ENCODE results near the gene BCAR1. TPM values are rescaled to one million over a fixed set of nuclear protein-coding genes. Genes with fewer than 3 reads are reported as not detected.
"Not testable (repeated sequence)": the region's sequence is repeated elsewhere in the genome, so short reads cannot be mapped to it uniquely, and the experiment has no call there.

BCAR1 gene
- total RNA-seq, 1 donor from 2014 or later, result 30.1 TPM

GRCh38 chr16:75271441-75272096 is 20.1 kb upstream of the BCAR1 start:
- no peak for DNase-seq (ENCODE audit: low spot score)

DNA sequence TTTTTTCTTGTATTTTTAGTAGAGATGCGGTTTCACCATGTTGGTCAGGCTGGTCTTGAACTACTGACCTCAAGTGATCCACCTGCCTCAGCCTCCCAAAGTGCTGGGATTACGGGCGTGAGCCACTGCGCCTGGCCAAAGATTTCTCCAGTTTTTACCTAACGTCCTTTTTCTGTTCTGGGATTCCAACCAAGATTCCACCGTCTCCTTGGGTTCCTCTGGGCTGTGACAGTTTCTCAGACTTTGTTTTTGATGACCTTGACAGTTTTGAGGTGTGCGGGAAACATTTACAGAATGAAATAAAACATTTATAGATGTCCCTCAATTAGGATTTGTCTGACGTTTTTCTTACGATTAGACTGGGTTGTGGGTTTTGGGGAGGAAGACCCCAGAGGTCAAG is 17.9 kb upstream of the BCAR1 start:
- DNase-seq (ENCODE audit: low spot score), result not testable (repeated sequence)

- no peak for DNase-seq (ENCODE audit: low spot score)
These were observed 16.3 kb upstream of the BCAR1 start for GRCh38 chr16:75267631-75268264.

DNA sequence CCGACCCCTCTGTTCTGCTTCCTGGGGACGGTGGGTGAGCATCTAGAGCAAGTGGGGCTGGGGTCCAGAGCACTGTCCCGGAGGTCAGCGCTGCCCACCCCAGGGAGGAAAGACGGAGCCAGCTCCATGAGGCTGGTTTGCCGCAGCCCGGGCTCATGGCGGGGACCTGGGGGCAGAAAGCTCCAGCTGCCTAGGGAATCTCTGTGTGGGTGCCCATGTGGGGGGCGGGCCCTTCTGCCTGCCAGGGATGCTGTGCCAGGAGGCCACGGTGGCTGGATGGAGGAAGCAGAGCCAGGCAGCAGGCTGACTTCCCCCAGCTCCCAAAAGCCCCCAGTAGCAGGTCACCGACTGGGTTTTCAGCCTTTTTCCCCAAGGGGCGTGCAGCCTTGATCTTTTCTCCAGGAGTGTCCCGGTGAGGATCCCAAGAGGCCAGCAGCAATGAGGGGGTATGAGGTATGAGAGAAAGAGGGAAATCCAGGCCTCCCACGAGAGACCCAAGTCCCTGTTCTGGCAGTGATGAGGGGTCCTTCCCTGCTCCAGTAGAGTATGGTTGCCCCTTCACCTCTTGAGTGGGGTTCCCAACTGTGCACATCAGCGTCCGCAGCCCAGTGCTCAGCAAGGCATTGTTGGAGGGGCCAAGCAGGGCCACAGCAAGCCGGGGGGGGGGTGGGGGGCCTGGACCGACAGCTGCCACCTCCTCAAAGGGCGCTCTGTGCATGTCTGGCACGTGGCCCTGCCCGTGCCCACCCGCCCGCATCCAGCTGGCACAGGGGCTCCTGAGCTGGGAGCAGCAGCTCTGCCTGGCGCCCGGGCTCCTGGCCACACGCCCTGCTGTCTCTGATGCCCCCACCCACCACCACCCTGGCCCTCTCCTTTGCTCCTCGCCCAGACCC is 15.6 kb upstream of the BCAR1 start:
- no peak for DNase-seq (ENCODE audit: low spot score)

DNA sequence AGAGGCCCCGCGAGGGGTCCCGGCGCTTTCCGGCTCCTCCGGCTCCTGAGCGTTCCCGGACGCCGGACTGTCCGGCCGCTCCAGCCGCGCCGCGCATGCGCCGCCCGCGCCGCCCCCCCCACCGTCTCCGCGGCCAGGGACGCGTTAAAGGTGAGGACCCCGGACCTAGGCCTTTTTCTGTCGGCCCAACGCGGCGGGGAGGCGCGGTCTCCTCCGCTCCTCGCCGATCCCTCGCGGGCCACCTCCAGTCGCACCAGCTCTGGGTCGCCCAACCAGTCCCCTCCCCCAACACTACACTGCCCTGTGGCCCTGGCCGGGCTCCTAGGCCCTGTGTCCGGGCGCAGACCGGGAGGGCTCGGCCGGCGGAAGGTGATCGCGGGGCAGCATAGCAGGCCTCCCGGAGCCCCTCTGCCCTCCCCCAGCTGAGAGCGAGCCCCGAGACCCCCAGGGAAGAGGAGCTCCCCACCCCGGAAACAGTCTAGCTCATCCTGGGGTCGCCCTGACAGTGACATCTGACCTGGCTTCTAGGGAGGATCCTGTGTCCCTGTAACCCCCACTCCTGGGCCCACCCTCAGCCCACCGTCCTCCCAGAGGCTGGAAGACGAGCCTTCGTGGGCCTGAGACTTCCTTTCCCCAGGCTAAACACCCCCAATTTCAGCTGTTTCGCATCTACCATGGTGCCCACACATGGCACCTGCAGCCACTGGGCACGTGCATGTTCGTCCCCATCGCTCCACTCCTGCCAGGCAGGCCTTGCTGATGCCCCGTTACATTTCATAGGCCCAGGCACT is 14.7 kb upstream of the BCAR1 start:
- DNase-seq (ENCODE audit: low spot score), result peak; percentile 73

- no peak for DNase-seq (ENCODE audit: low spot score)
These were observed 13.8 kb upstream of the BCAR1 start for GRCh38 chr16:75264999-75265910.

GRCh38 chr16:75264457-75264998 is 13.1 kb upstream of the BCAR1 start:
- peak; percentile 51 for DNase-seq (ENCODE audit: low spot score)

DNA sequence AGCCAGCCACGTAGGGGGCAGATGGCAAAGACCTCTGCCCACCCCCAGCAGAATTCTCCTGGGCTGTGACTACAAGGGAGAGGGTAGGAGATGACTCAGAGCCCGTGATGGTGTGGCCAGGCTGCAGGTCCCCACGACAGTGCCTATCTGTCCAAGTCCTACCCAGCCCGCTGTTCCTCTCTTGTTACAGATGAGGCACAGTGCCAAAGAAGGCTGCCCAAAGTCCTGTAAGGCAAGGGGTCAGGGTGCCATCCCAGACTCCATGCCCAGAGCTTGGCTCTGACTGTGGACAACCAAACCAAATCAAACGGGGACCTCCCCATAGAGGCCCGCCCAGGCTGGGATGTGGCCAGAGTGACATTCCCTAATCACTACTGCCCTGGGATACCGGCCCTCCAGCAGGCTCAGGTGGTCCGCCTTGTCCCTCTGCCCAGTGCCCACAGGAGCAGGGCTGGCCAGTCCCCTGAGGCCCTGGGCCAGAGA is 12.6 kb upstream of the BCAR1 start:
- DNase-seq (ENCODE audit: low spot score), result no peak

GRCh38 chr16:75263291-75263962 is 12.0 kb upstream of the BCAR1 start:
- DNase-seq (ENCODE audit: low spot score), result no peak

GRCh38 chr16:75262800-75263127 is 11.3 kb upstream of the BCAR1 start:
- no peak for DNase-seq (ENCODE audit: low spot score)

GRCh38 chr16:75262104-75262799 is 10.8 kb upstream of the BCAR1 start:
- DNase-seq (ENCODE audit: low spot score), result no peak

DNA sequence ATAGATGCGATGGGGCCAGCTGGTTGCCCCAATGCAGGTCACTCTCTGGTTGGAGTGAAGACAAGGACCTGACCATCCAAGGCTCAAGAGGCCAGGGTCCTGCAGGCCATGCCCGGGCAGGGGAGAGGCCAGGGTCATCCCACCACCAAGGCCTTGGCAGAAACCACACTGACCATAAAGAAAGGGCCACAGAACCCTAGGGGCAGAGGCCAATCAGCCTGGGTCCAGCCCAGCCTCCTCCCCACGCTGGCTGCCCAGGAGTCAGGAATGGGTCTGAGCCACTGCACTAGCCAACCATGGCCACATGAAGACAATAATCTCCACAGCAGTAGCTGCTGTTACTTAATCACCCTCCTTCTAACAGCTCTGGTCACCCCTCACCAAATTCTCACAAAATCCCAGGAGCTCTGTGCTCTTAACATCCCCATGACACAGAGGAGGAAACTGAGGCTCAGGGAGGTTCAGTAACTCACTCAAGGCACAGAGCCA is 10.2 kb upstream of the BCAR1 start:
- no peak for DNase-seq (ENCODE audit: low spot score)

GRCh38 chr16:75260851-75261589 is 9.6 kb upstream of the BCAR1 start:
- DNase-seq (ENCODE audit: low spot score), result peak; percentile 69

- DNase-seq (ENCODE audit: low spot score), result no peak
These were observed 7.3 kb upstream of the BCAR1 start for GRCh38 chr16:75258807-75259141.

GRCh38 chr16:75257886-75258806 is 6.7 kb upstream of the BCAR1 start:
- DNase-seq (ENCODE audit: low spot score), result no peak

- DNase-seq (ENCODE audit: low spot score), result peak; percentile 90
These were observed 5.4 kb upstream of the BCAR1 start for GRCh38 chr16:75256696-75257343.
